Lung (tissue), 12 donors: ENCODE data around the gene CDH13. TPM values are rescaled to one million over a fixed set of nuclear protein-coding genes. Genes with fewer than 3 reads are reported as not detected.

Source experiments
- ATAC-seq: fragments of 200-7000 bp; cut with Tn5 transposase; one replicate; pipeline ENCODE4 v1.9.1; 2020; ENCODE audit warnings: moderate number of reproducible peaks; ENCODE audit not compliant: insufficient read depth, low FRiP score
- DNase-seq, 3 donors: peaks; one replicate each; pipeline ENCODE4 v3.0.0-alpha.2; 2013 to 2017
- H3K27ac ChIP-seq, 2 donors: one replicate each; pipeline ENCODE4 v1.5.1; 2013; ENCODE audit warnings: mild to moderate bottlenecking in 2 of 2, moderate library complexity in 2 of 2, control low read depth in 1 of 2, inconsistent platforms in 1 of 2, low read depth in 1 of 2, low read length in 1 of 2
- H3K27me3 ChIP-seq, 3 donors: one replicate each; pipeline ENCODE4 v1.5.1; 2013; ENCODE audit warnings: low read length in 2 of 3; ENCODE audit not compliant: control insufficient read depth in 3 of 3, insufficient read depth in 3 of 3
- H3K36me3 ChIP-seq, 4 donors: one replicate each; pipeline ENCODE4 v1.5.1; 2013; ENCODE audit warnings: low read length in 4 of 4, mild to moderate bottlenecking in 1 of 4, moderate library complexity in 1 of 4; ENCODE audit not compliant: control insufficient read depth in 4 of 4, insufficient read depth in 4 of 4
- H3K4me1 ChIP-seq, 5 donors: one replicate each; pipeline ENCODE4 v1.5.1; 2013; ENCODE audit warnings: low read length in 5 of 5, mild to moderate bottlenecking in 2 of 5, moderate library complexity in 1 of 5; ENCODE audit not compliant: control insufficient read depth in 5 of 5, insufficient read depth in 5 of 5
- H3K4me3 ChIP-seq: one replicate; pipeline ENCODE4 v1.5.1; 2013; ENCODE audit warnings: mild to moderate bottlenecking, control low read depth, moderate library complexity
- H3K9ac ChIP-seq, 2 donors: one replicate each; pipeline ENCODE4 v1.5.1; 2013; ENCODE audit warnings: low read length in 2 of 2, control low read depth in 1 of 2; ENCODE audit not compliant: insufficient read depth in 1 of 2
- H3K9me3 ChIP-seq, 4 donors: one replicate each; pipeline ENCODE4 v1.5.1; 2013; ENCODE audit warnings: low read length in 3 of 4, mild to moderate bottlenecking in 1 of 4, moderate library complexity in 1 of 4; ENCODE audit not compliant: control insufficient read depth in 4 of 4, insufficient read depth in 3 of 4
- CTCF ChIP-seq: IDR thresholded peaks from 2 replicates; pipeline ENCODE4 v1.5.1; 2012; ENCODE audit warnings: mild to moderate bottlenecking; ENCODE audit errors: control extremely low read depth, extremely low read depth
- WGBS, 2 donors: extraction: QIAGEN DNeasy Blood & Tissue Kit; methylation state at CpG; one replicate each; pipeline ENCODE4 v1.1.7; 2013; 5-methylcytosine and 5-hydroxymethylcytosine counted together
- polyA plus RNA-seq, 2 donors: library from polyadenylated mRNA; stranded (reverse); fragments of 200-250 nt; gene quantifications; one replicate each; pipeline ENCODE4 v1.2.1, GENCODE V29; 2013
- total RNA-seq, 2 donors: library from RNA; depleted of rRNA in 1 of 2; stranded (reverse); fragments of >200 nt in 1 of 2; gene quantifications; one replicate each; pipeline ENCODE4 v1.2.1, GENCODE V29; 2014 to 2021
- donor health status: control.
- donor health status: control.
- donor health status: Bipolar disorder and iron deficiency.
- donor health status: healthy.
- donor health status: DM: yes; HTN: yes; CAD: no.

Gene CDH13
- total and polyA plus RNA-seq, 4 donors: 2.1 to 12.3 (median 7.3) TPM

GRCh38 chr16:83606486-83607030 lies 979.8 kb downstream of the CDH13 start:
- no peaks in the 10 kb centered on the region for H3K27me3 ChIP-seq
- no peaks in the 10 kb centered on the region for H3K4me1 ChIP-seq
- no peak overlapping the region for H3K27ac ChIP-seq
- ATAC-seq (no peak), DNase-seq (no peak)
- peaks cover 0 to 6% (median 0%) of the 10 kb centered on the region in 4 donors for H3K36me3 ChIP-seq
- no peak overlapping the region for H3K4me3 ChIP-seq
- no peak overlapping the region for H3K9ac ChIP-seq
- 80 to 85% methylated on average over 7 of the region's 7 CpGs for WGBS, 2 donors
- no peaks in the 10 kb centered on the region for H3K9me3 ChIP-seq
- no peak for TF ChIP-seq CTCF

GRCh38 chr16:83609178-83609577 lies 982.4 kb downstream of the CDH13 start:
- 84% methylated on average over 4 of the region's 4 CpGs for WGBS, 2 donors
- Histone ChIP-seq H3K4me1 (no peaks in the 10 kb centered on the region), H3K27me3 (no peaks in the 10 kb centered on the region), H3K4me3 (no peak overlapping the region), H3K27ac (no peak overlapping the region), H3K9ac (no peak overlapping the region), H3K36me3 (no peaks in the 10 kb centered on the region), H3K9me3 (no peaks in the 10 kb centered on the region)
- ATAC-seq (no peak), DNase-seq (no peak)
- no peak for TF ChIP-seq CTCF

- Histone ChIP-seq H3K27ac (no peak overlapping the region), H3K9me3 (peaks cover 0 to under 1% (median 0%) of the 10 kb centered on the region in 4 donors), H3K4me1 (peaks cover 0 to 2% (median 0%) of the 10 kb centered on the region in 5 donors), H3K36me3 (peaks cover 0 to 4% (median 0%) of the 10 kb centered on the region in 4 donors), H3K9ac (no peak overlapping the region), H3K4me3 (no peak overlapping the region), H3K27me3 (no peaks in the 10 kb centered on the region)
- 59 to 71% methylated on average over 7 of the region's 7 CpGs for WGBS, 2 donors
- TF ChIP-seq CTCF: no peak
- DNase-seq (peak in 1 of 3 donors; percentile 12), ATAC-seq (no peak)
Measured at GRCh38 chr16:83615141-83615952, 988.6 kb downstream of the CDH13 start.
